GM21723 (cell line): Measurements from ENCODE around the gene NDST4.
A peak's percentile ranks its signal among the peaks of the same experiment; 100 is the strongest.

Experiments
- ATAC-seq: cut with Tn5 transposase; IDR thresholded peaks from one replicate; pipeline ENCODE4 v1.9.1; 2021; ENCODE audit warnings: mild to moderate bottlenecking, moderate library complexity; ENCODE audit not compliant: unreplicated experiment

Gene NDST4

GRCh38 chr4:115113506-115114106 lies at the start of gene NDST4:
Gene NDST4 (minus strand): TSS chr4:115113620. CDS start chr4:115077036, 36,584 bp downstream.
- no peak for ATAC-seq

DNA sequence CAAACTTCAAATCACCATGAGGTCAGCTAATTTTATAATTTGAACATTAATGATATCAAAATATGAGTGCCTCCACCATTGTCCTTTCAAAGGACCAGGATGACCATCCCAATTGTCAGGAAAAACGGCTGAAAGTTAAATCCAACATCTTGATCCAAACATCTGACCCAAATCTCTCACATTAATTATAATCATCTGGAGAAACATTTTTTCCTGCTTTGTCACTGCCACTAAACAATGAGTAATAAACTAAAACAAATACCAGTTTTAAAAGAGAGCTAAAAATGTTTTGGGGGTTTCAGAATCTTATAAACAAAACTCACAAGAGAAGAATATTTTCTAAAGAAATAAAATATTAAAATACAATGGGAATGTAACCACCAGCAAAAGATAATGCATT lies 45.7 kb upstream of the NDST4 start:
- ATAC-seq, result no peak

GRCh38 chr4:115158296-115158695 lies 44.9 kb upstream of the NDST4 start:
- ATAC-seq, result no peak

DNA sequence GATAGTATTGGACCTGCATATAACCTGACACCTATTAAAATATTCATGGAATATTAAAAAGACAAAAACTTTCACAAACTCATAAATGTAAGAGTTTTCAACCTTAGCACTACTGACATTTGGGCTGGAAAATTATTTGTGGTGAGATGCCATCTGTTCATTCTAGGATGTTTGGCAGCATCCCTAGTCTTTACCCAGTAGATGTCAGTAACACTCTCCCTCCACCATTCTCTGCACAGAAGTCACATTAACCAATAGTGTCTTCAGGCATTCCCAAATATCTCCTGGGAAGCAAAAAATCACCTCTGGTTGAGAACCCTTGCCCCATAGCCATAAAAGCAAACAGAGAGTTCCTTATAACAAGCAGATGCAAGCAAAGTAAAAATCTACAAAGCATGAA lies 41.4 kb upstream of the NDST4 start:
- ATAC-seq, result no peak

- no peak for ATAC-seq
Measured at GRCh38 chr4:115152965-115153364, 39.5 kb upstream of the NDST4 start.

GRCh38 chr4:115152081-115152480 lies 38.7 kb upstream of the NDST4 start:
- ATAC-seq, result peak; percentile 89

DNA sequence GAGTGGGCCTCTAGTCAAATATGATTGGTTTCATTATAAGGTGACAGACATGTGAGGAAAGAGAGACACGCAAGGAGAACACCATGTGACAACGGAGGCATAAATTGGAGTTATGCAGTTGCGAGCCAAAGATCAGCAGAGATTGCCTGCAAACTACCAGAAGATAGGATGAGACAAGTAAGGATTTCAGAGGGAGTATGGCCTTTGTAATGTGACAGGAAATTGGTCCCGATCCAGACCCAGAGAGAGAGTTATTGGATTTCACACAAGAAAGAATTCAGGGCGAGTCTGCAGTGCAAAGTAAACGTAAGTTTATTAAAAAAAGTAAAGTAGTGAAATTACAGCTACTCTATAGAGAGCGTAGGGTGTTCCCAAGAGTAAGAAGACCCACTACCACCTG lies 35.7 kb upstream of the NDST4 start:
- ATAC-seq, result no peak

- no peak for ATAC-seq
Measured at GRCh38 chr4:115145393-115146160, 32.2 kb upstream of the NDST4 start.

DNA sequence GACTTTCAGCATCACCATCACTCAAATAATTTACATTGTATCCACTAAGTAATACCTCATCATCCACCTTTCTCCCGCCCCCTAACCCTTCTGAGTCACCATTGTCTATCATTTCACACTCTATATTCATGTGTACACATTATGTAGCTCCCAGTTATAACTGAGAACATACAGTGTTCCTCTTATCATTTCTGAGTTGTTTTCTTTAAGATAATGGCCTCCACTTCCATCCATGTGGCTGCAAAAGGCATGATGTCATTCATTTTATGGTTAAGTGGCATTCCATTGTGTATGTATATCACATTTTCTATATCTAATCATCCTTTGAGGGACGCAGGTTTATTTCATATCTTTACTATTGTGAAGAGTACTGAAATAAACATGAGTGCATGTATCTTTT lies 14.6 kb upstream of the NDST4 start:
- ATAC-seq, result no peak

- ATAC-seq, result no peak
Measured at GRCh38 chr4:115126491-115126890, 13.1 kb upstream of the NDST4 start.

- no peak for ATAC-seq
Measured at GRCh38 chr4:115121351-115122043, 8.1 kb upstream of the NDST4 start.

- no peak for ATAC-seq
Measured at GRCh38 chr4:115119804-115120352, 6.5 kb upstream of the NDST4 start.

- ATAC-seq, result no peak
Measured at GRCh38 chr4:115117651-115118050, 4.2 kb upstream of the NDST4 start.

- ATAC-seq, result no peak
Measured at GRCh38 chr4:115110191-115111181, 2.9 kb downstream of the NDST4 start.

GRCh38 chr4:115108850-115109249 lies 4.6 kb downstream of the NDST4 start:
- no peak for ATAC-seq

- ATAC-seq, result no peak
Measured at GRCh38 chr4:115107411-115107810, 6.0 kb downstream of the NDST4 start.

DNA sequence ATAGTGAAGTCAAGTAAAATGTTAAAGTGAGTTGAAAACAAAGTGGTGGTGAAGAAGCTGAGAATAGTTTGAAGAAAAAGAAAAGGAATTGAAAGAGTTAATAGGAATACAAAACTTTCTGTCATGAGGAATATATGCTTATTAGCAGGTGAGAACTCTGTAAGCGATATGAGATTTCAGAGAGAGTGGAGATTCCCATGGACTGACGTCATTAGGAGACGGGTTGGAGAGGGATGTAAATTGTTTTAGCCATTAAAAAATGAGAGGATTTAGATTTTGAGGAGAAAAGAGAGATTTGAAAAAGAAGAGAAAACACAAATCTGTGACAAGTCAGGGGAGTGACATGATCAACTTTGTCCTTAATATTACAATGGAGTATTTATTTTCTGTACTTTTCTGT lies 11.7 kb downstream of the NDST4 start:
- ATAC-seq, result no peak

DNA sequence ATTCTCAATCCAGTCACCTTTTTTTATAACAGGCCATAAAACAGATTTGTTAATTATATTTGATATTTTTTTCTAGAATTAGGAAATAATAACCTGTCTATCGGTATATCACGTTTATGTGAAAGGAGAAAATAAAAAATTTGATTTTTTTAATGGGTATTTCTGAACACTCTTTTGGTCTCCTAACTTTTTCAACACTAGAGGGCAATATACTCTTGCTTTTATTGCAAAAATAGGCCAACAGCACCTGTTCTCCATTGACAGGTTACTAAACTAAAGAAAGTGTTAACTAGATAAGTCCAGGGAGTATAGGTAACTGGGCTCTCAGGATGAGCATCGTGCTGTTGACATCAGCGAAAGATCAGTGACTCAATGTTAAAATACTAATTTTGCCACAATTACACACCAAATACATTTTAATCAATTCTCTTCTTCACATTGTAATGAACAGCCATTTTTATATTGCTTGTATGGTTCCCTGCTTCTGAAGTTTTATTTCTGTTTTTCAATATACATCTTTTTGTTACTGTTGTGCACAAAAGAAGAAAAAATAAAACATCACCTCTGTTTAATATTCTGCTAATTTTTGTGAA lies 22.8 kb downstream of the NDST4 start:
- peak; percentile 86 for ATAC-seq

GRCh38 chr4:115082633-115083032 lies 30.8 kb downstream of the NDST4 start:
- no peak for ATAC-seq

GRCh38 chr4:115076691-115077090 lies 36.7 kb downstream of the NDST4 start:
- ATAC-seq, result no peak
